Cardiac muscle cell (in vitro differentiated cells and primary cell): ENCODE measurements around the gene FHL1. TPM values are rescaled to one million over a fixed set of nuclear protein-coding genes. Genes with fewer than 3 reads are reported as not detected.
"Not testable (repeated sequence)": the region's sequence is repeated elsewhere in the genome, so short reads cannot be mapped to it uniquely, and the experiment has no call there.

Source experiments
- DNase-seq, 2 donors: peaks; one replicate each; pipeline versions ENCODE4 v3.0.0 to v3.0.0-alpha.2; 2010 to 2017; ENCODE audit warnings: low read depth in 1 of 2, low spot score in 1 of 2
- H3K27ac ChIP-seq: fragments of 200-600 bp; sonication (generic); 2 replicates; pipeline ENCODE4 v1.5.1; 2016
- H3K27me3 ChIP-seq: fragments of 200-600 bp; sonication (generic); 2 replicates; pipeline ENCODE4 v1.6.0; 2016; ENCODE audit warnings: control low read depth
- H3K36me3 ChIP-seq: fragments of 200-600 bp; sonication (generic); 2 replicates; pipeline ENCODE4 v1.5.1; 2016; ENCODE audit warnings: control low read depth
- H3K4me1 ChIP-seq: fragments of 200-600 bp; sonication (generic); 2 replicates; pipeline ENCODE4 v1.8.1; 2017; ENCODE audit warnings: low read depth, mild to moderate bottlenecking, mixed run types
- H3K4me3 ChIP-seq: fragments of 200-600 bp; sonication (generic); 2 replicates; pipeline ENCODE4 v1.5.1; 2016; ENCODE audit warnings: mild to moderate bottlenecking
- H3K9me3 ChIP-seq: fragments of 200-600 bp; sonication (generic); 2 replicates; pipeline ENCODE4 v1.5.1; 2017; ENCODE audit warnings: low read depth, mild to moderate bottlenecking, control low read depth
- CTCF ChIP-seq: IDR thresholded peaks from 2 replicates; pipeline ENCODE4 v1.5.1; 2012; ENCODE audit warnings: low read depth, mild to moderate bottlenecking, low read length
- polyA plus RNA-seq: library from polyadenylated mRNA; unstranded; fragments of >200 nt; fragmentation: Nextera tagmentation; extraction: Ambion mirVana; gene quantifications from 2 replicates; pipeline ENCODE4 v1.2.1, GENCODE V29; 2016
- total RNA-seq: library from RNA; depleted of rRNA; stranded (reverse); fragments of >200 nt; gene quantifications from 2 replicates; pipeline ENCODE4 v1.2.3, GENCODE V29; 2016

The FHL1 gene
- total RNA-seq (27.1 and 38.9 TPM in 2 replicates), polyA plus RNA-seq (23.5 and 28.8 TPM in 2 replicates)

- no peak within 1 kb of the TSS for H3K27ac ChIP-seq
- no peaks in the 10 kb centered on the region for H3K4me1 ChIP-seq
- peak within 1 kb of the TSS; percentile 84 for H3K4me3 ChIP-seq
- no peak for TF ChIP-seq CTCF
- H3K9me3 ChIP-seq = no peaks in the 10 kb centered on the region
- DNase-seq = peak; percentile 30 to 62
- H3K27me3 ChIP-seq = no peaks in the 10 kb centered on the region
- H3K36me3 ChIP-seq = no peaks in the 10 kb centered on the region
These were observed at the start of gene FHL1 for GRCh38 chrX:136147315-136147901. Gene FHL1, plus strand, starts transcription at chrX:136147533.

GRCh38 chrX:136097871-136098805, 49.2 kb upstream of the FHL1 start:
- Histone ChIP-seq H3K9me3 (no peaks in the 10 kb centered on the region), H3K27me3 (no peaks in the 10 kb centered on the region), H3K4me1 (no peaks in the 10 kb centered on the region), H3K4me3 (no peak overlapping the region), H3K27ac (no peak overlapping the region), H3K36me3 (no peaks in the 10 kb centered on the region)
- TF ChIP-seq CTCF = no peak
- DNase-seq = no peak

GRCh38 chrX:136104936-136105335, 42.4 kb upstream of the FHL1 start:
- no peak for DNase-seq

GRCh38 chrX:136106920-136107528, 40.3 kb upstream of the FHL1 start:
- Histone ChIP-seq H3K27ac (no peak overlapping the region), H3K36me3 (no peaks in the 10 kb centered on the region), H3K9me3 (no peaks in the 10 kb centered on the region), H3K4me1 (no peaks in the 10 kb centered on the region), H3K27me3 (no peaks in the 10 kb centered on the region), H3K4me3 (no peak overlapping the region)
- no peak for TF ChIP-seq CTCF
- no peak for DNase-seq

More at GRCh38 chrX:136104936-136105335, 42.4 kb upstream of the FHL1 start:
- no peaks in the 10 kb centered on the region for H3K9me3 ChIP-seq
- H3K27me3 ChIP-seq = no peaks in the 10 kb centered on the region
- H3K4me1 ChIP-seq = no peaks in the 10 kb centered on the region
- no peak for TF ChIP-seq CTCF
- no peak overlapping the region for H3K4me3 ChIP-seq
- H3K27ac ChIP-seq = no peak overlapping the region
- H3K36me3 ChIP-seq = no peaks in the 10 kb centered on the region

- H3K4me1 ChIP-seq, H3K27me3 ChIP-seq, H3K36me3 ChIP-seq, H3K9me3 ChIP-seq, H3K4me3 ChIP-seq, DNase-seq, H3K27ac ChIP-seq: not testable (repeated sequence)
These were observed 38.4 kb upstream of the FHL1 start for GRCh38 chrX:136108905-136109304.
